ENCODE data around the gene AFF1. TPM values are rescaled to one million over a fixed set of nuclear protein-coding genes. Genes with fewer than 3 reads are reported as not detected.
"Not testable (repeated sequence)": the region's sequence is repeated elsewhere in the genome, so short reads cannot be mapped to it uniquely, and the experiment has no call there.

The AFF1 gene
- total RNA-seq, 1 donor from 2014 or later = 22.4 TPM

- no peak for DNase-seq (ENCODE audit: low read depth in 2 of 2)
Observed at GRCh38 chr4:86975927-86976326, 41.1 kb downstream of the AFF1 start.

- peak in 1 of 2 donors; percentile 61 for DNase-seq (ENCODE audit: low read depth in 2 of 2)
Observed at GRCh38 chr4:86976801-86977485, 42.1 kb downstream of the AFF1 start.

GRCh38 chr4:86977621-86978184 lies 42.9 kb downstream of the AFF1 start:
- peak; percentile 79 to 92 for DNase-seq (ENCODE audit: low read depth in 2 of 2)

GRCh38 chr4:86978709-86979108 lies 43.9 kb downstream of the AFF1 start:
- no peak for DNase-seq (ENCODE audit: low read depth in 2 of 2)

- no peak for DNase-seq (ENCODE audit: low read depth in 2 of 2)
Observed at GRCh38 chr4:86980230-86980629, 45.4 kb downstream of the AFF1 start.

- no peak for DNase-seq (ENCODE audit: low read depth in 2 of 2)
Observed at GRCh38 chr4:86981789-86982188, 47.0 kb downstream of the AFF1 start.

GRCh38 chr4:86985852-86986251 lies 51.0 kb downstream of the AFF1 start:
- not testable (repeated sequence) for DNase-seq (ENCODE audit: low read depth in 2 of 2)

GRCh38 chr4:86989658-86990057 lies 54.8 kb downstream of the AFF1 start:
- DNase-seq (ENCODE audit: low read depth in 2 of 2) = not testable (repeated sequence)

GRCh38 chr4:86990510-86990909 lies 55.7 kb downstream of the AFF1 start:
- DNase-seq (ENCODE audit: low read depth in 2 of 2) = no peak

- no peak for DNase-seq (ENCODE audit: low read depth in 2 of 2)
Observed at GRCh38 chr4:86991994-86992393, 57.2 kb downstream of the AFF1 start.

GRCh38 chr4:86993909-86994681 lies 59.3 kb downstream of the AFF1 start:
- no peak for DNase-seq (ENCODE audit: low read depth in 2 of 2)

- no peak for DNase-seq (ENCODE audit: low read depth in 2 of 2)
Observed at GRCh38 chr4:86994686-86995085, 59.9 kb downstream of the AFF1 start.

- DNase-seq (ENCODE audit: low read depth in 2 of 2) = not testable (repeated sequence)
Observed at GRCh38 chr4:86996510-86996909, 61.7 kb downstream of the AFF1 start.

- no peak for DNase-seq (ENCODE audit: low read depth in 2 of 2)
Observed at GRCh38 chr4:86999136-86999643, 64.4 kb downstream of the AFF1 start.

GRCh38 chr4:87002682-87003043 lies 67.9 kb downstream of the AFF1 start:
- no peak for DNase-seq (ENCODE audit: low read depth in 2 of 2)

- no peak for DNase-seq (ENCODE audit: low read depth in 2 of 2)
Observed at GRCh38 chr4:87003266-87003665, 68.5 kb downstream of the AFF1 start.

- no peak for DNase-seq (ENCODE audit: low read depth in 2 of 2)
Observed at GRCh38 chr4:87005369-87005689, 70.5 kb downstream of the AFF1 start.

- DNase-seq (ENCODE audit: low read depth in 2 of 2) = peak in 1 of 2 donors; percentile 38
Observed at GRCh38 chr4:87005690-87006425, 71.0 kb downstream of the AFF1 start.

GRCh38 chr4:87006426-87006675 lies 71.5 kb downstream of the AFF1 start:
- DNase-seq (ENCODE audit: low read depth in 2 of 2) = peak in 1 of 2 donors; percentile 89

- DNase-seq (ENCODE audit: low read depth in 2 of 2) = peak; percentile 94 to 95
Observed at GRCh38 chr4:87006676-87007527, 72.1 kb downstream of the AFF1 start.
